Spleen (tissue), 7 donors: ENCODE measurements around the gene ANKRD61.

Experiments
- CTCF ChIP-seq, 11 experiments: fragments of 200-600 bp in 7 of 11; fragments of 450-650 bp in 4 of 11; sonication (generic) in 4 of 11; IDR thresholded peaks in 8 of 11; conservative IDR thresholded peaks in 3 of 11; 1 replicate in 7 of 11; 2 replicates in 4 of 11; pipeline versions ENCODE4 v1.4.0 to v1.8.0; 2016 to 2021; ENCODE audit warnings: antibody characterized with exemption in 11 of 11, inconsistent platforms in 4 of 11, mild to moderate bottlenecking in 1 of 11
- POLR2A ChIP-seq, 3 donors: fragments of 450-650 bp; IDR thresholded peaks; one replicate each; pipeline ENCODE4 v1.5.1; 2017; ENCODE audit warnings: antibody characterized with exemption in 3 of 3, mild to moderate bottlenecking in 1 of 3
- donor health status: DM: no; HTN: no; CAD: no; lungs with moderate emphysema.
- donor health status: DM: no; HTN: no; CAD: no.
- donor health status: DM: no; HTN: no; CAD: no.

GRCh38 chr7:6023974-6024435, 7.2 kb upstream of the ANKRD61 start:
- no peak for TF ChIP-seq CTCF (IDR thresholded peaks at IDR 0.05 in 8 of 11, conservative IDR thresholded peaks at IDR 0.05 in 3 of 11)
- no peak for TF ChIP-seq POLR2A (IDR thresholded peaks at IDR 0.05)
